ENCODE measurements around the gene NXPH1. TPM values are rescaled to one million over a fixed set of nuclear protein-coding genes. Genes with fewer than 3 reads are reported as not detected.
A peak's percentile ranks its signal among the peaks of the same experiment; 100 is the strongest.

Gene NXPH1
- total RNA-seq, 1 experiment from 2014 or later: 0.59 TPM

DNA sequence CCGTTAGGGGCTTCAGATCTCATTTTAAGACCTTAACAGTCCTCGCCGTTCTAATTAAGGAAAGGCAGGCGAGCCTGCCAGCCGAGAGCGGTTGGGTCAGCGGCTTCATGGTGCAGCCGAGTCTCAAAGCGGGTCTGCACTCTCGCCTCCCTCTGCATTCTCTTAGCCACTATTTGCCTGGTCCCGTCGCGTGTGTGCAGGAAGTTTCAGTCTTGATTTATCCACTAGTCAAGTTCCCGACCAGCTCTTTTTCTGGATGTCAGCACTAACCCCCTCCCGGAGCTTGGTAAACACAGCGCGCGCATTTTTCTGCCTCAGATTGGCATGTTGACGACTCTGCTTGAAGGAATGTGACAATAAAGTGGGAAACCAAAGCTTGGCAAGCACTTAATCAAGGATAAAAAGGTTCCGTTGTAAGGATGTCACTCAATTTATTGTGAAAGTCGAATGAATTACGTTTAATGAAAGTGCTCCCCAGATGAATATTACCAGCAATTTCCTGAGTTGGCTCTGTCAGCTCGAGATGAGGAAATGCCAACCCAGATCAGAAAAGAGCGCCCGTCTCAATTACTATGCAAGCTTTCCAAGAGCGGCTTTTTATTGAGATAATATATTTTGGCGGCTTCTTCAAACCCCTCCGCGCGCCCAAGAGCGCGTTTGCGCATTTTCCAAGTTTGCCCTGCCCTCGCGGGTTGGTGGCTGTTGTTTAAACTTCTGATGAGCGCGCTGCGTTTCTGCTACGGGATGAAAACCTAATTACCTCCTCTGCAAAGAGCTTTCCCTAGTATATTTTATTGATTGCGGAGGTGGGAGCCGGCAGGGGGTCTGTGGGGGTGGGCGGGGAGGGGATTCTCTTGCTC is 7.9 kb downstream of the NXPH1 start (continued):
- TF ChIP-seq, protein P1, sequence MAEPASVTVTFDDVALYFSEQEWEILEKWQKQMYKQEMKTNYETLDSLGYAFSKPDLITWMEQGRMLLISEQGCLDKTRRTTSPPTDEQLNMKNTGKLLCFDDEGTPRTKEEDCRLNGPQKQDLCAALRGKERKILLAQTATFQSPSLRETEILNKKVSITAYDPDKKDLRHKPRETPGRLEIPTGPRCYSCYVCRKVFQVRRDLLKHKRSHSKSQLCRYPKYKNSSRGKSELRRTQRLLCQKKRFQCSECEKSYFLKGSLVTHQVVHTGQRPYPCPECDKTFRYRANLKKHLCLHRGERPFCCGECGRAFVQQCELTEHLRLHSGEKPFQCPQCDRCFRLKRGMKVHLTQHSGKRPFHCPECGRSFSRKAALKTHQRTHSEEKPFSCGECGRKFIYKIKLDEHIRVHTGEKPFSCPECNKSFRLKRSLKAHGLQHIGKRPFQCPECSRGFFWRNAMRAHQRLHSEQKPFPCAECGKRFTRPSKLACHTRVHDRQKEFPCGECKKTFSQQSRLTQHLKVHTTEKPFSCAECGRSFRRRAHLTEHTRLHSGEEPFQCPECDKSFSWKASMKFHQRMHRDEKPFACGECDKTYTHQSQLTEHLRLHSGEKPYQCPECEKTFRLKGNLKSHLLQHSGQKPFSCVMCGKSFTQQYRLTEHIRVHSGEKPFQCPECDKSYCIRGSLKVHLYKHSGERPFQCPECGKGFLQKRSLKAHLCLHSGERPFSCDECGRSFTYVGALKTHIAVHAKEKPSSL (CRISPR knock-in tag; conservative IDR thresholded peaks at IDR 0.05): no peak

DNA sequence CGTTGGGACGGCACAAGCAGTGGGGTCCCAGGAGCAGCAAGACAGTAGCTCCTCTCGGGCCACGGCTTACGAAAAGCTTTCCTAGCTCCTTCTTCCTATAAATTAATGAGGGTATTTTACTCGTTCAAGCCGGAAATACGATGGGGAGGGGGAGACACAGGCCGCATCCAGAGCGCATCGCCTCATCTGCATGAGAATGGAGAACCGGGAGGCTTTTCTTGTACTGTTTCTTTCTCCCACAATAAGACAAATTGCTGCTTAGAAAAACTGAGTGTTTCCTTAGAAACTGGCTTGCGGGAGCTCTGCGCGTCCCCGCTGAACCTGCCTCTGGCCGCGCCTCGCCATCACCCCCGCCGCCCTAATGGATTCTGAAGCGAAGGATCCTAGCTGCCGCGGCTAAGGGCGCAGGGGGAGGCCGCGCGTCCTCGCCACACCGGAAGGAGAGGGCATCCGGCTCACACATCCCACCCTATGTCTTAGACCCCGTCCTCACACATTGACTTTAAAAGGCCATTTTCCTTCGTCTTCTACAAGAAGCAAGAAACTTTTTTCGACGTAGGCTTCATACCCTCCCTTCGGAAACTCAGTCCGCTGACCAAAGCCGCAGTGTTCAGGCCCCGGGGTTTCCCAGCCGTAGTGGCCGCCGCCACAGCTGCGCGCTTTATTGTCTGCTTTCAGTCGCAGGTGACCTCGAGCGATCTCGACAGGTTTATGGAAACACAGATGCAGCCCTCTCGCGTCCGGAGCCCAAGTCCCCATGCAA is 8.8 kb downstream of the NXPH1 start:
- DNase-seq (ENCODE audit: low spot score) (peak; percentile 44), ATAC-seq (peak; percentile 10)
- H3K36me3 Mint-ChIP-seq: no peaks in the 10 kb centered on the region
- ChIA-PET POLR2A (no interaction called here), CTCF (interaction anchor here (1.3 to 2.4 kb wide), 7 partner anchors 8 to 282 kb away, joined by 3 to 15 read pairs (median 6); partner anchors contain the start of gene NXPH1)
- H3K4me1 Mint-ChIP-seq: peaks cover 45% of the 10 kb centered on the region
- no peak overlapping the region for H3K27ac Mint-ChIP-seq
- no peaks in the 10 kb centered on the region for H3K9me3 Mint-ChIP-seq
- peaks cover 83% of the 10 kb centered on the region for H3K27me3 Mint-ChIP-seq (ENCODE audit: low read depth)
- H3K4me3 Mint-ChIP-seq: peak overlapping the region; percentile 90
- TF ChIP-seq MXD4 (CRISPR knock-in tag; IDR thresholded peaks at IDR 0.05; ENCODE audit: borderline replicate concordance) (no peak), ATF1 (CRISPR knock-in tag; IDR thresholded peaks at IDR 0.05) (0 out of 2 replicates have a peak, but pooled peaks have one; percentile 11)
- TF ChIP-seq, protein P2, sequence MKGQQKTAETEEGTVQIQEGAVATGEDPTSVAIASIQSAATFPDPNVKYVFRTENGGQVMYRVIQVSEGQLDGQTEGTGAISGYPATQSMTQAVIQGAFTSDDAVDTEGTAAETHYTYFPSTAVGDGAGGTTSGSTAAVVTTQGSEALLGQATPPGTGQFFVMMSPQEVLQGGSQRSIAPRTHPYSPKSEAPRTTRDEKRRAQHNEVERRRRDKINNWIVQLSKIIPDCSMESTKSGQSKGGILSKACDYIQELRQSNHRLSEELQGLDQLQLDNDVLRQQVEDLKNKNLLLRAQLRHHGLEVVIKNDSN (CRISPR knock-in tag; IDR thresholded peaks at IDR 0.05): no peak
- TF ChIP-seq, protein P3, sequence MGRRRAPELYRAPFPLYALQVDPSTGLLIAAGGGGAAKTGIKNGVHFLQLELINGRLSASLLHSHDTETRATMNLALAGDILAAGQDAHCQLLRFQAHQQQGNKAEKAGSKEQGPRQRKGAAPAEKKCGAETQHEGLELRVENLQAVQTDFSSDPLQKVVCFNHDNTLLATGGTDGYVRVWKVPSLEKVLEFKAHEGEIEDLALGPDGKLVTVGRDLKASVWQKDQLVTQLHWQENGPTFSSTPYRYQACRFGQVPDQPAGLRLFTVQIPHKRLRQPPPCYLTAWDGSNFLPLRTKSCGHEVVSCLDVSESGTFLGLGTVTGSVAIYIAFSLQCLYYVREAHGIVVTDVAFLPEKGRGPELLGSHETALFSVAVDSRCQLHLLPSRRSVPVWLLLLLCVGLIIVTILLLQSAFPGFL (CRISPR knock-in tag; IDR thresholded peaks at IDR 0.05; ENCODE audit: borderline replicate concordance): no peak
- TF ChIP-seq, protein P4, sequence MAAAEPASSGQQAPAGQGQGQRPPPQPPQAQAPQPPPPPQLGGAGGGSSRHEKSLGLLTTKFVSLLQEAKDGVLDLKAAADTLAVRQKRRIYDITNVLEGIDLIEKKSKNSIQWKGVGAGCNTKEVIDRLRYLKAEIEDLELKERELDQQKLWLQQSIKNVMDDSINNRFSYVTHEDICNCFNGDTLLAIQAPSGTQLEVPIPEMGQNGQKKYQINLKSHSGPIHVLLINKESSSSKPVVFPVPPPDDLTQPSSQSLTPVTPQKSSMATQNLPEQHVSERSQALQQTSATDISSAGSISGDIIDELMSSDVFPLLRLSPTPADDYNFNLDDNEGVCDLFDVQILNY (CRISPR knock-in tag; IDR thresholded peaks at IDR 0.05): 0 out of 2 replicates have a peak, but pooled peaks have one; percentile 5

DNA sequence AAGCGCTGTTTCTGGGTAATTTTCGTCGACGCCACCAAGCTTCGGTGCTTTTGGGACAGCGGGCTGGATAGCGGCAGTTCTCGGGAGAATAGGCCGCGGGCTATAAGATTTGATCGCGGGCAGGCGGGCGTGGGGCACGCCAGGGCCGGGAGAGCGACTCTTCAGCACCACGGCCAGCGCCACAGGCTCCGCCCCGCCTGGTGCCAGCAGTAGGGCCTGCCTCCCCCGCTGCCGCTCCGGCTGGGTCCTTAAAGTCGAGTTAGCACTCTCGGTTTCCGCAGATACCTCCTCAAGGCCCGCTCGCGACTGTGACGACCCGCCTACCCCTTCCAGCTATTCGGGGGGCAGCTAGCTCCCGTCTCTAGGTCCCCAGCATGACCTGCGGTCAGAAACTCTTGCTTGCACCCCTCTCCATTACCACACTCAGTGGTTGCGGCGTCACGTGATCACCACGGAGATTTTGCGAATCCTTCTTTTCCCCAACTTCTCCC is 9.4 kb downstream of the NXPH1 start:
- Mint-ChIP-seq H3K36me3 (no peaks in the 10 kb centered on the region), H3K27ac (no peak overlapping the region), H3K4me3 (peak overlapping the region; percentile 90), H3K4me1 (peaks cover 39% of the 10 kb centered on the region), H3K9me3 (no peaks in the 10 kb centered on the region), H3K27me3 (ENCODE audit: low read depth) (peaks cover 76% of the 10 kb centered on the region)
- DNase-seq (ENCODE audit: low spot score): peak; percentile 94
- ATAC-seq: peak; percentile 74
- ChIA-PET POLR2A (no interaction called here), CTCF (interaction anchor here (1.3 to 2.4 kb wide), 6 partner anchors 9 to 281 kb away, joined by 3 to 15 read pairs (median 6); partner anchors contain the start of gene NXPH1)
- TF ChIP-seq ZNF219 (CRISPR knock-in tag; IDR thresholded peaks at IDR 0.05; ENCODE audit: borderline replicate concordance) (peak; percentile 88), ZNF317 (CRISPR knock-in tag; IDR thresholded peaks at IDR 0.05; ENCODE audit: borderline replicate concordance, low read depth) (no peak), GRHL2 (CRISPR knock-in tag; IDR thresholded peaks at IDR 0.05; ENCODE audit: insufficient replicate concordance, severe bottlenecking) (no peak), CBFB (CRISPR knock-in tag; IDR thresholded peaks at IDR 0.05; ENCODE audit: low read depth) (no peak), CREM (CRISPR knock-in tag; IDR thresholded peaks at IDR 0.05) (peak; percentile 88), NFATC4 (CRISPR knock-in tag; IDR thresholded peaks at IDR 0.05) (no peak), ZNF263 (CRISPR knock-in tag; IDR thresholded peaks at IDR 0.05; ENCODE audit: low read depth) (no peak), NFYB (CRISPR knock-in tag; conservative IDR thresholded peaks at IDR 0.05; ENCODE audit: low read depth) (peak; percentile 27; the same call in 1 of the 2 replicates), ZNF423 (CRISPR knock-in tag; IDR thresholded peaks at IDR 0.05) (no peak), ELF4 (CRISPR knock-in tag; IDR thresholded peaks at IDR 0.05; ENCODE audit: low read depth) (peak; percentile 81), MYBL2 (CRISPR knock-in tag; IDR thresholded peaks at IDR 0.05) (peak; percentile 85)
- TF ChIP-seq, protein P5, sequence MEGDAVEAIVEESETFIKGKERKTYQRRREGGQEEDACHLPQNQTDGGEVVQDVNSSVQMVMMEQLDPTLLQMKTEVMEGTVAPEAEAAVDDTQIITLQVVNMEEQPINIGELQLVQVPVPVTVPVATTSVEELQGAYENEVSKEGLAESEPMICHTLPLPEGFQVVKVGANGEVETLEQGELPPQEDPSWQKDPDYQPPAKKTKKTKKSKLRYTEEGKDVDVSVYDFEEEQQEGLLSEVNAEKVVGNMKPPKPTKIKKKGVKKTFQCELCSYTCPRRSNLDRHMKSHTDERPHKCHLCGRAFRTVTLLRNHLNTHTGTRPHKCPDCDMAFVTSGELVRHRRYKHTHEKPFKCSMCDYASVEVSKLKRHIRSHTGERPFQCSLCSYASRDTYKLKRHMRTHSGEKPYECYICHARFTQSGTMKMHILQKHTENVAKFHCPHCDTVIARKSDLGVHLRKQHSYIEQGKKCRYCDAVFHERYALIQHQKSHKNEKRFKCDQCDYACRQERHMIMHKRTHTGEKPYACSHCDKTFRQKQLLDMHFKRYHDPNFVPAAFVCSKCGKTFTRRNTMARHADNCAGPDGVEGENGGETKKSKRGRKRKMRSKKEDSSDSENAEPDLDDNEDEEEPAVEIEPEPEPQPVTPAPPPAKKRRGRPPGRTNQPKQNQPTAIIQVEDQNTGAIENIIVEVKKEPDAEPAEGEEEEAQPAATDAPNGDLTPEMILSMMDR (IDR thresholded peaks at IDR 0.05): no peak
- TF ChIP-seq, protein P6, sequence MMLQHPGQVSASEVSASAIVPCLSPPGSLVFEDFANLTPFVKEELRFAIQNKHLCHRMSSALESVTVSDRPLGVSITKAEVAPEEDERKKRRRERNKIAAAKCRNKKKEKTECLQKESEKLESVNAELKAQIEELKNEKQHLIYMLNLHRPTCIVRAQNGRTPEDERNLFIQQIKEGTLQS (CRISPR knock-in tag; conservative IDR thresholded peaks at IDR 0.05): no peak
- TF ChIP-seq, protein P7, sequence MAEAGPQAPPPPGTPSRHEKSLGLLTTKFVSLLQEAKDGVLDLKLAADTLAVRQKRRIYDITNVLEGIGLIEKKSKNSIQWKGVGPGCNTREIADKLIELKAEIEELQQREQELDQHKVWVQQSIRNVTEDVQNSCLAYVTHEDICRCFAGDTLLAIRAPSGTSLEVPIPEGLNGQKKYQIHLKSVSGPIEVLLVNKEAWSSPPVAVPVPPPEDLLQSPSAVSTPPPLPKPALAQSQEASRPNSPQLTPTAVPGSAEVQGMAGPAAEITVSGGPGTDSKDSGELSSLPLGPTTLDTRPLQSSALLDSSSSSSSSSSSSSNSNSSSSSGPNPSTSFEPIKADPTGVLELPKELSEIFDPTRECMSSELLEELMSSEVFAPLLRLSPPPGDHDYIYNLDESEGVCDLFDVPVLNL (CRISPR knock-in tag; IDR thresholded peaks at IDR 0.05; ENCODE audit: borderline replicate concordance, low read depth): no peak; the same call in 1 of the 2 replicates

Measured in WTC11 (cell line).